Tibial nerve (tissue), 3 donors: ENCODE data around the gene PORCN.

Experiments
- POLR2A ChIP-seq, 2 donors: fragments of 450-650 bp; IDR thresholded peaks; one replicate each; pipeline ENCODE4 v1.6.1; 2017; ENCODE audit warnings: antibody characterized with exemption in 2 of 2, mild to moderate bottlenecking in 2 of 2, moderate library complexity in 2 of 2
- TF ChIP-seq, protein P1 (sequence below), 5 experiments: fragments of 200-600 bp in 3 of 5; fragments of 450-650 bp in 2 of 5; sonication (generic) in 3 of 5; IDR thresholded peaks; one replicate each; pipeline ENCODE4 v1.5.1; 2016 to 2019; ENCODE audit warnings: antibody characterized with exemption in 5 of 5, mild to moderate bottlenecking in 3 of 5, moderate library complexity in 2 of 5

DNA sequence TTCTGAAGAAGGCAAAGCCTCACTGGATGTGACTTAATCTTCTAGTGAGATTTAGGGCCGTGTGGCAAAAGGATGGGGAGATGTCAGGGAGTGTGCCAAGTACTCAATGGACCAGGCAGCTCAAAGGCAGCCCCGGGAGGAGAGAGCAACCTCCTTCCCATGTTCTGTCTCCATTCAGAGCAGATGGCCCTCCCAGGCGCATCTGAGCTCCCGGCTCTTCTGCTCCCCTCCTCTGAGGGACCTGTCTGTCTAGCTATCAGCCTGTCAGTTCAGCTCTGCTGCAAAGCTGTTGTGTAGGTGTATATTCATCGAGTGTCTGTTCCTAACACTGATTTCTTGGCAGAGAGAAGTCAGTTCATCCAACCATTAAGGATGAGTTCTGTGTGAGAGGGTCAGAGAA is 10.9 kb upstream of the PORCN start:
- TF ChIP-seq POLR2A (IDR thresholded peaks at IDR 0.05): no peak
- TF ChIP-seq, protein P1, sequence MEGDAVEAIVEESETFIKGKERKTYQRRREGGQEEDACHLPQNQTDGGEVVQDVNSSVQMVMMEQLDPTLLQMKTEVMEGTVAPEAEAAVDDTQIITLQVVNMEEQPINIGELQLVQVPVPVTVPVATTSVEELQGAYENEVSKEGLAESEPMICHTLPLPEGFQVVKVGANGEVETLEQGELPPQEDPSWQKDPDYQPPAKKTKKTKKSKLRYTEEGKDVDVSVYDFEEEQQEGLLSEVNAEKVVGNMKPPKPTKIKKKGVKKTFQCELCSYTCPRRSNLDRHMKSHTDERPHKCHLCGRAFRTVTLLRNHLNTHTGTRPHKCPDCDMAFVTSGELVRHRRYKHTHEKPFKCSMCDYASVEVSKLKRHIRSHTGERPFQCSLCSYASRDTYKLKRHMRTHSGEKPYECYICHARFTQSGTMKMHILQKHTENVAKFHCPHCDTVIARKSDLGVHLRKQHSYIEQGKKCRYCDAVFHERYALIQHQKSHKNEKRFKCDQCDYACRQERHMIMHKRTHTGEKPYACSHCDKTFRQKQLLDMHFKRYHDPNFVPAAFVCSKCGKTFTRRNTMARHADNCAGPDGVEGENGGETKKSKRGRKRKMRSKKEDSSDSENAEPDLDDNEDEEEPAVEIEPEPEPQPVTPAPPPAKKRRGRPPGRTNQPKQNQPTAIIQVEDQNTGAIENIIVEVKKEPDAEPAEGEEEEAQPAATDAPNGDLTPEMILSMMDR (IDR thresholded peaks at IDR 0.05): no peak
